Lower leg skin (tissue), 4 donors: ENCODE measurements around the gene ERCC3. TPM values are rescaled to one million over a fixed set of nuclear protein-coding genes. Genes with fewer than 3 reads are reported as not detected.
A peak's percentile ranks its signal among the peaks of the same experiment; 100 is the strongest.

ENCODE experiments used
- DNase-seq, 2 donors: peaks; one replicate each; pipeline ENCODE4 v3.0.0-alpha.2; 2019; ENCODE audit warnings: low spot score in 2 of 2
- H3K4me3 ChIP-seq: fragments of 200-600 bp; sonication (generic); 2 replicates; pipeline ENCODE4 v1.5.1; 2017; ENCODE audit warnings: mild to moderate bottlenecking, low read depth; ENCODE audit not compliant: poor library complexity, severe bottlenecking
- CTCF ChIP-seq, 3 donors: fragments of 450-650 bp; IDR thresholded peaks; one replicate each; pipeline ENCODE4 v1.5.1; 2016; ENCODE audit warnings: antibody characterized with exemption in 3 of 3, mild to moderate bottlenecking in 3 of 3, moderate library complexity in 2 of 3
- POLR2A ChIP-seq, 2 donors: fragments of 450-650 bp; IDR thresholded peaks; one replicate each; pipeline ENCODE4 v1.6.1; 2016 to 2017; ENCODE audit warnings: antibody characterized with exemption in 2 of 2, mild to moderate bottlenecking in 1 of 2, moderate library complexity in 1 of 2
- WGBS, 2 donors: methylation state at CpG; one replicate each; pipeline ENCODE4 v1.1.5; 2018; 5-methylcytosine and 5-hydroxymethylcytosine counted together
- intact Hi-C: fragments of 100-400 bp; cut with DNase I; formaldehyde crosslinking; loops from one replicate; pipeline ENCODE4 v1.15.0; 2023; ENCODE audit warnings: low total_unique reads
- total RNA-seq, 4 donors: library from RNA; depleted of rRNA; stranded (reverse); fragments of >200 nt; gene quantifications; one replicate each; pipeline ENCODE4 v1.1.0, GENCODE V29; 2016

ERCC3 gene
- total RNA-seq, 4 donors from 2014 or later: 23.7 to 47.5 (median 32.1) TPM

DNA sequence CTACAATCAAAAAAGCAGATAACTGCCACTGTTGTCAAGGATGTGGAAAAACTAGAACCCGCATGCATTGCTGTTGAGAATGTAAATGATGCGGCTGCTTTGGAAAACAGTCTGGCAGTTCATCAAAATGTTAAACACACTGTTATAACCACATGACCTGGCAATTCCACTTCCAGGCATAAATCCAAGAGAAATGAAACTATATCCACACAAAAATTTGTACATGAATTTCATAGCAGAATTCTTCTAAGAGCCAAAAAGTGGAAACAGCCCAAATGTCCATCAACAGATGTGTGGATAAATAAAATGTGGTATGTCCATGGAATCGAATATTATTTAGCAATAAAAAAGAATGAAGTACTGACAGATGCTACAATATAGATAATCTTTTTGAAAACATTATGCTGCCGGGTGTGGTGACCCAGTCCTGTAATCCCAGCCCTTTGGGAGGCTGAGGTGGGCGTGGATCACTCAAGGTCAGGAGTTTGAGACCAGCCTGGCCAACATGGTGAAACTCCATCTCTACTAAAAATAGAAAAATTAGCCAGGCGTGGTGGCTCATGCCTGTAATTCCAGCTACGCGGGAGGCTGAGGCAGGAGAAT lies 32.0 kb downstream of the ERCC3 start:
- no peak for TF ChIP-seq POLR2A (IDR thresholded peaks at IDR 0.05)
- TF ChIP-seq CTCF (IDR thresholded peaks at IDR 0.05): no peak
- WGBS, 2 donors: 78 to 79% methylated on average over 8 of the region's 8 CpGs
- H3K4me3 ChIP-seq: no peak overlapping the region
- DNase-seq: peak in 1 of 2 donors; percentile 49
- intact Hi-C loops: no loop called here

GRCh38 chr2:127259355-127259754 lies 34.6 kb downstream of the ERCC3 start:
- intact Hi-C loops: no loop called here
- DNase-seq: peak in 1 of 2 donors; percentile 21
- TF ChIP-seq CTCF (IDR thresholded peaks at IDR 0.05) (no peak), POLR2A (IDR thresholded peaks at IDR 0.05) (no peak)
- no peak overlapping the region for H3K4me3 ChIP-seq
- WGBS, 2 donors: 60 to 67% methylated on average over 5 of the region's 5 CpGs

DNA sequence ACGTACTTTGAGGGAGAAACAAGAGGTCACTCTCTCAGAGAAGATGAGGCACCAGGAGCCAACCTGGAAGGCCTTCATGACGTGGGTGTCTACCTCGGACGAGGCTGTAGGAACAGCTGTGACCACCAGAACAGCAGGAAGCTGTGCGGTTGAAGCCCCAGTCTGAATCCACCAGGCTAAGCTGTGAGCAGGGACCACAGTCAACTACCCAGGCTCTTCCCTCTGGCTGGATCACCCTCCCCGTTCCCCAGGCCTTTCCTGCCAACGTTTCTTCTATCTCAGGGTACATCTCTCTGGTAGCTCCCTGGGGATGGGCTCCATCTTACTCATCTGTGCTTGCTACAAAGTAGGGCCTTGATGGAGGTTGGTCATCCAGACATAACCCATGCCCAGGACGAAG lies 37.1 kb downstream of the ERCC3 start:
- DNase-seq: peak in 1 of 2 donors; percentile 72
- H3K4me3 ChIP-seq: no peak overlapping the region
- no peak for TF ChIP-seq CTCF (IDR thresholded peaks at IDR 0.05)
- TF ChIP-seq POLR2A (IDR thresholded peaks at IDR 0.05): no peak
- intact Hi-C loops: no loop called here
- WGBS, 2 donors: 72 to 74% methylated on average over 8 of the region's 8 CpGs

- intact Hi-C loops: no loop called here
- H3K4me3 ChIP-seq: no peak overlapping the region
- no peak for TF ChIP-seq CTCF (IDR thresholded peaks at IDR 0.05)
- no peak for TF ChIP-seq POLR2A (IDR thresholded peaks at IDR 0.05)
- DNase-seq: no peak
- 93 to 98% methylated on average over 3 of the region's 3 CpGs for WGBS, 2 donors
Observed at GRCh38 chr2:127256381-127256780, 37.6 kb downstream of the ERCC3 start.

DNA sequence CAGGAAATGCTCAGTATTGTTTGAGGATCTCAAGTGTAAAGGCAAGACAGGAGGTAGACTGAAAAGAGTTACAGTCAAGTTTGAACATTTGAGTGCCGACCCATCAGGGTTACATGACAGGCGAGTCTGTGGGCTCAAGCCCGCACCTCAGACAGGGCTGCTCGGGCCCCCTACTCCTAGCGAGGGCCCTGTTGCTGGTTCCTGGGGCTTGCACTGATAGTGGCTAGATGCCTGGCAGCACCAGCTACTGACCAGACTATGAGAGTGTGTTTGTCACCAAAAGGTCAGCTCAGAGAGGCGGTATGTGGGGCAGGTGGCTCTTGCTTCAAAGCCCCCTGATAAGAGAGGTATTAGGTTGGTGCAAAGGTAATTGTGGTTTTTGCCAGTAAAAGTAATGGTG lies 38.2 kb downstream of the ERCC3 start:
- DNase-seq: peak in 1 of 2 donors; percentile 62
- TF ChIP-seq CTCF (IDR thresholded peaks at IDR 0.05): no peak
- TF ChIP-seq POLR2A (IDR thresholded peaks at IDR 0.05): no peak
- H3K4me3 ChIP-seq: no peak overlapping the region
- intact Hi-C loops: no loop called here
- 96% methylated on average over 6 of the region's 6 CpGs for WGBS, 2 donors

DNA sequence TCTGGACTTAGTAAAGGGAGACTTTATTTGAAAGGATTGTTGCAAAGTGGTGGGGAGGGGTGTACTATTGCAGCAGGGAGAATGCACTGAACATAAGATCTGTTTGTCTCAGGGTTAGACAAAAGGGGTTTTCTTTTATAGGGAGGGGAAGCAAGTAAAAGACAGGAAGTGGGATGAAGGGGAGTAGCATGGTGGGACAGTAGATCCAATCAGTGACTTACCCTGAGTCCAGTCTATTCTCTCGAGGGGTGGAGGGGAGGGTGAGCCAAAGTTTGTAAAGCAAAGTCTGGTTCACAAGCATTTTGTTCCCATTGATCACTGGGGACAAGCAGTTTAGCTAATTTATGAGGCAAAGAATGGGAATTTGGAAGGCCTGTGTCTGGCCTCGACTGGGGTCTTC lies 38.8 kb downstream of the ERCC3 start:
- DNase-seq: no peak
- no peak for TF ChIP-seq POLR2A (IDR thresholded peaks at IDR 0.05)
- TF ChIP-seq CTCF (IDR thresholded peaks at IDR 0.05): no peak
- WGBS, 2 donors: 60 to 72% methylated on average over 2 of the region's 2 CpGs
- intact Hi-C loops: no loop called here
- H3K4me3 ChIP-seq: no peak overlapping the region
